Panc1 (cell line): Measurements from ENCODE around the gene PNMA1. TPM values are rescaled to one million over a fixed set of nuclear protein-coding genes. Genes with fewer than 3 reads are reported as not detected.
A peak's percentile ranks its signal among the peaks of the same experiment; 100 is the strongest.

Source experiments
- ATAC-seq: fragments of 200-7000 bp; cut with Tn5 transposase; 2 replicates; pipeline ENCODE4 v1.9.1; 2020; ENCODE audit warnings: mild to moderate bottlenecking, moderate library complexity
- BruUV-seq: library from RNA; stranded (reverse); fragments of 400-500 nt; replicated peaks from 2 replicates; lab custom pipeline; 2021; lab: Mats Ljungman, UMichigan
- CTCF ChIA-PET: fragments of 300-600 bp; sonication (Branson Sonifier 250); formaldehyde crosslinking; loops from one replicate; lab custom pipeline; 2022; ENCODE audit warnings: antibody characterized with exemption; lab: Charles Lee
- POLR2A ChIA-PET: fragments of 300-600 bp; sonication (Branson Sonifier 250); formaldehyde crosslinking; loops from one replicate; lab custom pipeline; 2022; ENCODE audit warnings: antibody characterized with exemption; lab: Charles Lee
- DNase-seq: peaks from one replicate; pipeline ENCODE4 v3.0.0-alpha.2; 2010; ENCODE audit warnings: low read depth, low spot score
- H3K27ac ChIP-seq: 2 replicates; pipeline ENCODE4 v1.5.1; 2011; ENCODE audit warnings: mild to moderate bottlenecking, low read length, inconsistent platforms
- H3K27me3 ChIP-seq: fragments of 200-500 bp; sonication (Bioruptor generic); 2 replicates; pipeline ENCODE4 v1.6.0; 2014; ENCODE audit warnings: low read length, inconsistent platforms; ENCODE audit not compliant: control insufficient read depth, insufficient read depth
- H3K36me3 ChIP-seq: fragments of 200-500 bp; sonication (Bioruptor generic); 2 replicates; pipeline ENCODE4 v1.5.1; 2014; ENCODE audit warnings: inconsistent platforms, mild to moderate bottlenecking, low read length, moderate library complexity; ENCODE audit not compliant: control insufficient read depth, insufficient read depth
- H3K4me1 ChIP-seq: 2 replicates; pipeline ENCODE4 v1.5.1; 2011; ENCODE audit warnings: inconsistent platforms, mild to moderate bottlenecking, low read length, moderate library complexity; ENCODE audit not compliant: control insufficient read depth, insufficient read depth
- H3K4me3 ChIP-seq, 2 experiments: 2 replicates each; pipeline ENCODE4 v1.5.1; 2011 to 2012; ENCODE audit warnings: low read depth in 2 of 2, low read length in 2 of 2, mild to moderate bottlenecking in 2 of 2, inconsistent platforms in 1 of 2, moderate library complexity in 1 of 2
- H3K9me3 ChIP-seq: fragments of 200-500 bp; sonication (Bioruptor generic); 2 replicates; pipeline ENCODE4 v1.5.1; 2014; ENCODE audit warnings: low read depth, mild to moderate bottlenecking, inconsistent platforms, low read length, moderate library complexity; ENCODE audit not compliant: control insufficient read depth, insufficient read depth
- CTCF ChIP-seq: fragments of 450-650 bp; IDR thresholded peaks from 2 replicates; pipeline ENCODE4 v1.5.1; 2017; ENCODE audit warnings: mild to moderate bottlenecking
- POLR2AphosphoS5 ChIP-seq: IDR thresholded peaks from 2 replicates; pipeline ENCODE4 v1.6.1; 2012; ENCODE audit warnings: mild to moderate bottlenecking, low read depth, low read length, moderate library complexity
- REST ChIP-seq, 2 experiments: IDR thresholded peaks; 2 replicates each; pipeline ENCODE4 v1.6.1; 2011 to 2012; ENCODE audit warnings: low read depth in 2 of 2, control low read depth in 1 of 2, low read length in 1 of 2, mild to moderate bottlenecking in 1 of 2, moderate library complexity in 1 of 2; ENCODE audit not compliant: insufficient read depth in 1 of 2
- SIN3A ChIP-seq: IDR thresholded peaks from 2 replicates; pipeline ENCODE4 v1.6.1; 2012; ENCODE audit warnings: low read depth, mild to moderate bottlenecking, low read length, moderate library complexity, borderline replicate concordance; ENCODE audit not compliant: insufficient read depth
- TCF7L2 ChIP-seq: IDR thresholded peaks from 2 replicates; pipeline ENCODE4 v1.6.1; 2011; ENCODE audit warnings: mild to moderate bottlenecking, low read depth, low read length, inconsistent platforms
- in situ Hi-C: cut with HindIII; loops from 2 replicates; pipeline ENCODE4 v1.10.0; 2016; ENCODE audit warnings: low sequenced_read_pairs, low pct_unique_long_range_greater_than_20kb
- intact Hi-C: fragments of 100-400 bp; cut with micrococcal nuclease; formaldehyde crosslinking; loops from one replicate; pipeline ENCODE4 v1.10.0; 2022; ENCODE audit not compliant: unreplicated experiment
- total RNA-seq: library from RNA; stranded (reverse); gene quantifications from one replicate; pipeline ENCODE4 v1.2.1, GENCODE V29; 2021; ENCODE audit not compliant: unreplicated experiment

Gene PNMA1
- total RNA-seq, 1 experiment from 2014 or later, result 49.7 TPM

- BruUV-seq, result no TSS peak
- no peaks in the 10 kb centered on the region for H3K9me3 ChIP-seq
- peaks cover 5% of the 10 kb centered on the region; the same call in 1 of the 2 replicates for H3K36me3 ChIP-seq
- TF ChIP-seq SIN3A, result no peak
- TF ChIP-seq POLR2AphosphoS5, result no peak
- no peak for TF ChIP-seq TCF7L2
- no peak for TF ChIP-seq CTCF
- no peak for TF ChIP-seq REST (IDR thresholded peaks at IDR 0.05; ENCODE audit: insufficient read depth in 1 of 2, low read depth in 2 of 2, low read length in 1 of 2)
- ChIA-PET CTCF (interaction anchor here (0.5 kb wide), 1 partner anchor 1164 kb away, joined by 4 read pairs; no protein-coding TSS in a partner anchor), POLR2A (interaction anchor here (0.6 kb wide), 1 partner anchor 44 kb away, joined by 3 read pairs; no protein-coding TSS in a partner anchor)
- DNase-seq (no peak), ATAC-seq (no peak)
- no peaks in the 10 kb centered on the region for H3K27me3 ChIP-seq
- H3K4me1 ChIP-seq, result peaks cover 23% of the 10 kb centered on the region
- peak overlapping the region; percentile 17; the same call in 1 of the 2 replicates for H3K27ac ChIP-seq
- intact Hi-C loops, result no loop called here
- in situ Hi-C loops, result no loop called here
- no peak overlapping the region for H3K4me3 ChIP-seq
Measured at GRCh38 chr14:73715707-73716106, 1.5 kb upstream of the PNMA1 start.

GRCh38 chr14:73714656-73715081 lies 485 bp upstream of the PNMA1 start:
- Histone ChIP-seq H3K27me3 (no peaks in the 10 kb centered on the region), H3K9me3 (no peaks in the 10 kb centered on the region), H3K36me3 (peaks cover 4% of the 10 kb centered on the region; the same call in 1 of the 2 replicates), H3K4me3 (peak overlapping the region; percentile 39 to 69), H3K27ac (peak overlapping the region; percentile 75), H3K4me1 (peaks cover 23% of the 10 kb centered on the region)
- in situ Hi-C loops (no loop called here), intact Hi-C loops (no loop called here)
- no TSS peak for BruUV-seq
- TF ChIP-seq REST (IDR thresholded peaks at IDR 0.05; ENCODE audit: insufficient read depth in 1 of 2, low read depth in 2 of 2, low read length in 1 of 2) (no peak), POLR2AphosphoS5 (no peak), TCF7L2 (no peak), CTCF (no peak), SIN3A (no peak)
- POLR2A ChIA-PET, result interaction anchor here (0.5 to 0.6 kb wide), 2 partner anchors 13 to 17 kb away, joined by 3 to 4 read pairs; no protein-coding TSS in a partner anchor
- ATAC-seq, result peak; percentile 39
- DNase-seq, result no peak
- CTCF ChIA-PET, result no interaction called here
